Keratinocyte (primary cell): Measurements from ENCODE around the gene ATAD1. TPM values are rescaled to one million over a fixed set of nuclear protein-coding genes. Genes with fewer than 3 reads are reported as not detected.
"Not testable (repeated sequence)": the region's sequence is repeated elsewhere in the genome, so short reads cannot be mapped to it uniquely, and the experiment has no call there.

Experiments
- DNase-seq: peaks from one replicate; pipeline ENCODE4 v3.0.0-alpha.2; 2011; ENCODE audit warnings: low read depth, missing footprints, low spot score
- FAIRE-seq: peaks from 2 replicates; lab custom pipeline; 2011; peaks lifted over from hg19 to GRCh38; lab: Jason Lieb, UNC
- H2AFZ ChIP-seq: 2 replicates; pipeline ENCODE4 v1.6.0; 2012; ENCODE audit warnings: low read length, control low read depth, inconsistent platforms; ENCODE audit not compliant: control insufficient read depth
- H3K27ac ChIP-seq: 2 replicates; pipeline ENCODE4 v1.5.1; 2011; ENCODE audit warnings: low read length; ENCODE audit not compliant: control insufficient read depth, insufficient read depth
- H3K27me3 ChIP-seq: 3 replicates; pipeline ENCODE4 v1.6.0; 2011; ENCODE audit warnings: low read length; ENCODE audit not compliant: control insufficient read depth, insufficient read depth; ENCODE audit errors: extremely low read depth
- H3K36me3 ChIP-seq, 2 experiments: 2 replicates in 1 of 2; 3 replicates in 1 of 2; pipeline ENCODE4 v1.5.1; 2011; ENCODE audit warnings: low read length in 2 of 2, mild to moderate bottlenecking in 1 of 2; ENCODE audit not compliant: control insufficient read depth in 2 of 2, insufficient read depth in 2 of 2; ENCODE audit errors: extremely low read depth in 1 of 2
- H3K4me1 ChIP-seq: 3 replicates; pipeline ENCODE4 v1.5.1; 2011; ENCODE audit warnings: low read length; ENCODE audit not compliant: control insufficient read depth, insufficient read depth; ENCODE audit errors: extremely low read depth
- H3K4me2 ChIP-seq: 3 replicates; pipeline ENCODE4 v1.6.0; 2011; ENCODE audit warnings: low read depth, low read length; ENCODE audit not compliant: control insufficient read depth, insufficient read depth; ENCODE audit errors: extremely low read depth
- H3K4me3 ChIP-seq, 3 experiments: fragments of 200-600 bp in 1 of 3; sonication (generic) in 1 of 3; 2 replicates in 2 of 3; 3 replicates in 1 of 3; pipeline ENCODE4 v1.5.1; 2011 to 2016; ENCODE audit warnings: low read length in 3 of 3, mild to moderate bottlenecking in 3 of 3, control low read depth in 2 of 3, inconsistent platforms in 1 of 3, low read depth in 1 of 3, mixed read lengths in 1 of 3, mixed run types in 1 of 3, moderate library complexity in 1 of 3; ENCODE audit not compliant: control insufficient read depth in 2 of 3, insufficient read depth in 2 of 3; ENCODE audit errors: extremely low read depth in 1 of 3
- H3K79me2 ChIP-seq: 2 replicates; pipeline ENCODE4 v1.6.0; 2012; ENCODE audit warnings: low read length; ENCODE audit not compliant: control insufficient read depth, insufficient read depth
- H3K9ac ChIP-seq: 3 replicates; pipeline ENCODE4 v1.6.0; 2011; ENCODE audit warnings: low read length; ENCODE audit not compliant: control insufficient read depth, insufficient read depth; ENCODE audit errors: extremely low read depth
- H3K9me1 ChIP-seq: 3 replicates; pipeline ENCODE4 v1.6.0; 2011; ENCODE audit warnings: low read length; ENCODE audit not compliant: control insufficient read depth, insufficient read depth; ENCODE audit errors: extremely low read depth
- H3K9me3 ChIP-seq: 2 replicates; pipeline ENCODE4 v1.5.1; 2012; ENCODE audit warnings: low read depth, low read length; ENCODE audit not compliant: control insufficient read depth
- H4K20me1 ChIP-seq: 3 replicates; pipeline ENCODE4 v1.6.0; 2011; ENCODE audit warnings: low read length; ENCODE audit not compliant: control insufficient read depth, insufficient read depth; ENCODE audit errors: extremely low read depth
- EZH2 ChIP-seq: IDR thresholded peaks from one replicate; pipeline ENCODE4 v1.6.1; 2012; ENCODE audit warnings: inconsistent platforms, mild to moderate bottlenecking, low read length, moderate library complexity
- dilution Hi-C: fragments of 300-500 bp; cut with MboI; formaldehyde crosslinking; loops from one replicate; pipeline ENCODE4 v1.7.0; 2020; ENCODE audit warnings: low sequenced_read_pairs; ENCODE audit not compliant: extremely low pct_ligation_motif_present
- polyA plus RNA-seq, 5 experiments: library from polyadenylated mRNA; depleted of rRNA in 3 of 5; stranded (reverse) in 3 of 5; stranded (forward) in 1 of 5; unstranded in 1 of 5; fragments of >200 nt; gene quantifications; 1 replicate in 1 of 5; 2 replicates in 3 of 5; 3 replicates in 1 of 5; pipeline versions ENCODE4 v1.2.1 to v1.2.3, GENCODE V29; 2011 to 2012; ENCODE audit warnings: missing spikeins in 2 of 5, low read depth in 1 of 5, low replicate concordance in 1 of 5
- TF ChIP-seq, protein P1 (sequence below), 3 experiments: IDR thresholded peaks in 1 of 3; conservative IDR thresholded peaks in 1 of 3; optimal IDR thresholded peaks in 1 of 3; 2 replicates in 2 of 3; 3 replicates in 1 of 3; pipeline versions ENCODE3 to v1.5.1; 2011; ENCODE audit warnings: low read length in 3 of 3, mild to moderate bottlenecking in 3 of 3, moderate library complexity in 2 of 3, control low read depth in 1 of 3, inconsistent platforms in 1 of 3; ENCODE audit not compliant: insufficient read depth in 2 of 3; ENCODE audit errors: extremely low read depth in 1 of 3

ATAD1 gene
- polyA plus RNA-seq, 1 donor (not counting 4 experiments of a cell fraction or from before 2014, with no cell fraction given): 51.0 TPM

DNA sequence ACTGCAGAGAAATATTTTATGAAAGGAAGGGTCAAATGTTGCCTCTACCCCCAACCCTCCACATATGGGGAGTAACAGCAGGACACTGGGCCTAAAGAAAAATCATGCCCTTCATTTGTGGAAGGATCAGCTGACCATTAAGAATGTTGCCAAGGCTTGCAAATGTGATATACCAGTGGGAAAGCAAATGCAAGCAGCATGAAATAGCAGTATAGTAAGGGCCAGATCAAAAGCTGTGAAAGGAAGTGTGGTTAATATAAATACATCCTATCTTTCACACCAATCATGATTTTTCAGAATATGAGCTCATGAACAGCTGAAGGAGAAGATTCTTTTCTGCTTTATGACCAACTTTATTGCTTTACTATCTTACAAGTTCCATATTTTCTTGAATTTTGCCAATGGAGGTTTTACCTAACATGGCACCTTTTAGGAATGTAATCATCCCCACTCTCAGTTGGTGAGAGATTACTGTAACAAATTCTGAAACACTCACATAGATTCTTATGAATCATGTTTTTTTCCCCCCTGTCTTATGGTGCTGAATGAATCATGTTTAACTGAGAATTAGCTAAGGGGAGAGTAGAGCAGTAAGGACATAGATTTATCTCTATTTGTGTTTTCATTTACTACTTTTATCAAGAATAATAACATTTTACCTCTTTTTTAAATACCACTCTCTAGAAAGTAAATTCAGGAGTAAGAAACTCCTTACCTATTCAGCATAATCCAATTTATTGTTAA is 12.1 kb upstream of the ATAD1 start:
- no peak overlapping the region for H3K27ac ChIP-seq
- DNase-seq: no peak
- no peak overlapping the region for H3K4me3 ChIP-seq
- no peak overlapping the region for H3K4me2 ChIP-seq
- H3K79me2 ChIP-seq: no peaks in the 10 kb centered on the region
- H3K9me1 ChIP-seq: no peaks in the 10 kb centered on the region
- TF ChIP-seq, protein P1, sequence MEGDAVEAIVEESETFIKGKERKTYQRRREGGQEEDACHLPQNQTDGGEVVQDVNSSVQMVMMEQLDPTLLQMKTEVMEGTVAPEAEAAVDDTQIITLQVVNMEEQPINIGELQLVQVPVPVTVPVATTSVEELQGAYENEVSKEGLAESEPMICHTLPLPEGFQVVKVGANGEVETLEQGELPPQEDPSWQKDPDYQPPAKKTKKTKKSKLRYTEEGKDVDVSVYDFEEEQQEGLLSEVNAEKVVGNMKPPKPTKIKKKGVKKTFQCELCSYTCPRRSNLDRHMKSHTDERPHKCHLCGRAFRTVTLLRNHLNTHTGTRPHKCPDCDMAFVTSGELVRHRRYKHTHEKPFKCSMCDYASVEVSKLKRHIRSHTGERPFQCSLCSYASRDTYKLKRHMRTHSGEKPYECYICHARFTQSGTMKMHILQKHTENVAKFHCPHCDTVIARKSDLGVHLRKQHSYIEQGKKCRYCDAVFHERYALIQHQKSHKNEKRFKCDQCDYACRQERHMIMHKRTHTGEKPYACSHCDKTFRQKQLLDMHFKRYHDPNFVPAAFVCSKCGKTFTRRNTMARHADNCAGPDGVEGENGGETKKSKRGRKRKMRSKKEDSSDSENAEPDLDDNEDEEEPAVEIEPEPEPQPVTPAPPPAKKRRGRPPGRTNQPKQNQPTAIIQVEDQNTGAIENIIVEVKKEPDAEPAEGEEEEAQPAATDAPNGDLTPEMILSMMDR (optimal IDR thresholded peaks at IDR 0.05 in 1 of 3, IDR thresholded peaks at IDR 0.05 in 1 of 3, conservative IDR thresholded peaks at IDR 0.05 in 1 of 3; ENCODE audit: extremely low read depth in 1 of 3, insufficient read depth in 2 of 3, low read length in 3 of 3): no peak
- no peak for TF ChIP-seq EZH2
- H3K9me3 ChIP-seq: no peaks in the 10 kb centered on the region
- no peak overlapping the region for H2AFZ ChIP-seq
- H4K20me1 ChIP-seq: no peaks in the 10 kb centered on the region
- FAIRE-seq: no peak
- no peaks in the 10 kb centered on the region for H3K27me3 ChIP-seq
- H3K9ac ChIP-seq: no peak overlapping the region
- no peaks in the 10 kb centered on the region for H3K36me3 ChIP-seq
- H3K4me1 ChIP-seq: no peaks in the 10 kb centered on the region
- dilution Hi-C loops: no loop called here

DNA sequence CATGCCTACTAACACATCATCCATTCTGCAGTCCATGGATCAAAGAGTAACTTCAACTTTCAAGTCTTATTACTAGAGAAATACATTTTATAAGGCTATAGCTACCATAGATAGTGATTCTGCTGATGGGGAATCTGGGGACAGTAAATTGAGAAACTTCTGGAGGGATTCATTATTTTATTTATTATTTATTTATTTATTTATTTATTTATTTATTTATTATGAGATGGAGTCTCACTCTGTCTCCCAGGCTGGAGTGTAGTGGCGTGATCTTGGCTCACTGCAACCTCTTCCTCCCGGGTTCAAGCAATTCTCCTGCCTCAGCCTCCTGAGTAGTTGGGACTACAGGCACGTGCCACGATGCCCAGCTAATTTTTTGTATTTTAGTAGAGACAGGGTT is 11.0 kb upstream of the ATAD1 start:
- H4K20me1 ChIP-seq, H3K9ac ChIP-seq, H3K9me1 ChIP-seq, dilution Hi-C loops, DNase-seq, H3K27ac ChIP-seq, H3K4me3 ChIP-seq, FAIRE-seq, H3K79me2 ChIP-seq, H3K9me3 ChIP-seq, H3K36me3 ChIP-seq, H3K4me2 ChIP-seq, H3K27me3 ChIP-seq, H3K4me1 ChIP-seq, H2AFZ ChIP-seq: not testable (repeated sequence)

DNA sequence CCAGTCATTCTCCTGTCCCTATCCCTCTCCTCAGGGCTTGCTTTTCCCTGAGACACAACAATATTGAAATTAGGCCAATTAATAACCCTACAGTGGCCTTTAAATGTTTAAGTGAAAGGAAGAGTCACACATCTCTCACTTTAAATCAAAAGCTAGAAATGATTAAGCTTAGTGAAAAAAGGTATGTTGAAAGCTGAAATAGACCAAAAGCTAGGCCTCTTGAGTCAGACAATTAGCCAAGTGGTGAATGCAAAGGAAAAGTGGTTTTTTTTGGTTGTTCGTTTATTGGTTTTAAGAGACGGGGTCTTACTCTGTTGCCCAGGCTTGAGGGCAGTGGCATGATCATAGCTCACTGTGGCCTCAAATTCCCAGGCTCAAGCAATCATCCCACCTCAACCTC is 9.7 kb upstream of the ATAD1 start:
- no peaks in the 10 kb centered on the region for H3K79me2 ChIP-seq
- FAIRE-seq (no peak), DNase-seq (no peak)
- dilution Hi-C loops: no loop called here
- H3K4me2 ChIP-seq: no peak overlapping the region
- no peak overlapping the region for H2AFZ ChIP-seq
- H4K20me1 ChIP-seq: no peaks in the 10 kb centered on the region
- no peaks in the 10 kb centered on the region for H3K36me3 ChIP-seq
- H3K9me1 ChIP-seq: no peaks in the 10 kb centered on the region
- no peaks in the 10 kb centered on the region for H3K27me3 ChIP-seq
- H3K27ac ChIP-seq: no peak overlapping the region
- no peak overlapping the region for H3K4me3 ChIP-seq
- TF ChIP-seq, protein P1 (optimal IDR thresholded peaks at IDR 0.05 in 1 of 3, IDR thresholded peaks at IDR 0.05 in 1 of 3, conservative IDR thresholded peaks at IDR 0.05 in 1 of 3; ENCODE audit: extremely low read depth in 1 of 3, insufficient read depth in 2 of 3, low read length in 3 of 3): no peak
- no peak for TF ChIP-seq EZH2
- no peaks in the 10 kb centered on the region for H3K4me1 ChIP-seq
- no peak overlapping the region for H3K9ac ChIP-seq
- H3K9me3 ChIP-seq: no peaks in the 10 kb centered on the region
